GM19099 (cell line): ENCODE results near the gene PGLYRP2.

ENCODE experiments used
- POLR2A ChIP-seq: IDR thresholded peaks from 3 replicates; pipeline ENCODE4 v1.6.1; 2011; ENCODE audit warnings: low read depth; ENCODE audit not compliant: insufficient read length; ENCODE audit errors: extremely low read depth

Gene PGLYRP2, protein sequence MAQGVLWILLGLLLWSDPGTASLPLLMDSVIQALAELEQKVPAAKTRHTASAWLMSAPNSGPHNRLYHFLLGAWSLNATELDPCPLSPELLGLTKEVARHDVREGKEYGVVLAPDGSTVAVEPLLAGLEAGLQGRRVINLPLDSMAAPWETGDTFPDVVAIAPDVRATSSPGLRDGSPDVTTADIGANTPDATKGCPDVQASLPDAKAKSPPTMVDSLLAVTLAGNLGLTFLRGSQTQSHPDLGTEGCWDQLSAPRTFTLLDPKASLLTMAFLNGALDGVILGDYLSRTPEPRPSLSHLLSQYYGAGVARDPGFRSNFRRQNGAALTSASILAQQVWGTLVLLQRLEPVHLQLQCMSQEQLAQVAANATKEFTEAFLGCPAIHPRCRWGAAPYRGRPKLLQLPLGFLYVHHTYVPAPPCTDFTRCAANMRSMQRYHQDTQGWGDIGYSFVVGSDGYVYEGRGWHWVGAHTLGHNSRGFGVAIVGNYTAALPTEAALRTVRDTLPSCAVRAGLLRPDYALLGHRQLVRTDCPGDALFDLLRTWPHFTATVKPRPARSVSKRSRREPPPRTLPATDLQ

GRCh38 chr19:15479391-15480345 is at the start of gene PGLYRP2:
PGLYRP2 (minus strand) TSS chr19:15479501; CDS start chr19:15479371, 130 bp downstream.
- no peak for TF ChIP-seq POLR2A

DNA sequence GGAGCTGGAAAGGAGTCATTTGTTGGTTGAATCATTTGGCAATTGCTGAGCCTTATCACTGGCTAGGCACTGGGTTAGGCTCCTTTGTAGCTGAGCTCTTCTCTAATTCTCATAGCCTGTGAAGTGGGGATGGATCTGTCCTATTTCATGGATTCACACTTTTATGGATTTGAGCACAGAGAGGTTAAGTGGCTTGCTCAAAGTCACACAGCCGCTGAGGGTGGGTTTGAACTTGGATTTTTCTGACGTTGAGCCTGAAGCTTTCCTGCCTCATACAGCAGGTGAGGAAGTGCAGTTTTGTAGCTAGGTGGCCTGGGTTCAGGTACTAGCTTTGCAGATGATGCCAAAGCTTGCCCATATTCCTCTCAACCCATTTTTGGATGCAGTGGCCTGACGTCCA is 48.4 kb upstream of the PGLYRP2 start:
- no peak for TF ChIP-seq POLR2A

GRCh38 chr19:15526408-15526807 is 47.1 kb upstream of the PGLYRP2 start:
- TF ChIP-seq POLR2A, result no peak

GRCh38 chr19:15525291-15525690 is 46.0 kb upstream of the PGLYRP2 start:
- no peak for TF ChIP-seq POLR2A

DNA sequence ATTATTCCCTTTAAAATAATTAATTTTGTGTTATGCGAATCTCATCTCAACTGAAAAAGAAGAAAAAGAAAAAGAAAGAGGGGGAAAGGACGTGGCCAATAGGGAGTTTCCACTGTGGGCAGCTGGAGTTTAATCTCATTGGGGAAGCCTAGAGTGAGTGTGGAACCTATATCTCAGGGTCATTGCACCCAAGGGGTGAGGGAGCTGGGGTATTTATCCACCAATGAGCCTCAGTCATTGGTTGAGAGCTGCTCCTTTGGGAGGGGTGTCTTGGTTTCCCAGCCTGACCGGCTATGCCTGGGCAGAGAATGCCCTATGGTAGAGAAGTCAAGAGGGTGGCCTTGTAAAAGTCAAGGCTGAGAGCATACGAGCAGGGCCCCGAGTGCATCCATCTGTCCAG is 45.5 kb upstream of the PGLYRP2 start:
- TF ChIP-seq POLR2A, result no peak

- no peak for TF ChIP-seq POLR2A
Observed at GRCh38 chr19:15519433-15519976, 40.2 kb upstream of the PGLYRP2 start.

- no peak for TF ChIP-seq POLR2A
Observed at GRCh38 chr19:15517778-15518177, 38.5 kb upstream of the PGLYRP2 start.

- TF ChIP-seq POLR2A, result no peak
Observed at GRCh38 chr19:15516363-15516762, 37.1 kb upstream of the PGLYRP2 start.

- TF ChIP-seq POLR2A, result no peak
Observed at GRCh38 chr19:15511671-15512424, 32.5 kb upstream of the PGLYRP2 start.

- no peak for TF ChIP-seq POLR2A
Observed at GRCh38 chr19:15508035-15508710, 28.9 kb upstream of the PGLYRP2 start, which contains the start of gene CYP4F22. CYP4F22 (plus strand) TSS chr19:15508525; CDS start chr19:15525337, 16,812 bp downstream.

GRCh38 chr19:15507068-15508034 is 28.1 kb upstream of the PGLYRP2 start:
- no peak for TF ChIP-seq POLR2A

- TF ChIP-seq POLR2A, result no peak
Observed at GRCh38 chr19:15506074-15506571, 26.8 kb upstream of the PGLYRP2 start.

- no peak for TF ChIP-seq POLR2A
Observed at GRCh38 chr19:15502264-15502663, 23.0 kb upstream of the PGLYRP2 start.

DNA sequence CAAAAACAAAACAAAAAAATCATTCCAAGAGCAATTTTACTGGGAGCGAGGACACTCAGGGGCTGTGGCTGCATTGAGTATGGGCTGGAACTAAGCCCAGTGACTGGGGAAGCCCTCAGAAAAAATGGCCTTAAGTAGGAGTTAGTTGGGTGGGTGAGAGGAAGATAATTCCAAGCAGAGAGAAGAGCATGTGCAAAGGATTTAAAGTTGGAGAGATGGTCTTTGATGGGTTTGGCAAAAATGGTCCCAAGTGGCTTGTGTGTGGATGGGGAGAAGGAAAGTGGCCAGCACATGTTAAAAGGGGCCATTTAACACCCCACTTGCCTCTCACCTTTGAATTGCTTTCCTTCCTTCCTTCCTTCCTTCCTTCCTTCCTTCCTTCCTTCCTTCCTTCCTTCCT is 22.3 kb upstream of the PGLYRP2 start:
- TF ChIP-seq POLR2A, result no peak
